Measurements from ENCODE around the gene ATP9A. TPM values are rescaled to one million over a fixed set of nuclear protein-coding genes. Genes with fewer than 3 reads are reported as not detected.
"Not testable (repeated sequence)": the region's sequence is repeated elsewhere in the genome, so short reads cannot be mapped to it uniquely, and the experiment has no call there.

Gene ATP9A
- total RNA-seq, 1 donor from 2014 or later = 25.2 TPM

DNA sequence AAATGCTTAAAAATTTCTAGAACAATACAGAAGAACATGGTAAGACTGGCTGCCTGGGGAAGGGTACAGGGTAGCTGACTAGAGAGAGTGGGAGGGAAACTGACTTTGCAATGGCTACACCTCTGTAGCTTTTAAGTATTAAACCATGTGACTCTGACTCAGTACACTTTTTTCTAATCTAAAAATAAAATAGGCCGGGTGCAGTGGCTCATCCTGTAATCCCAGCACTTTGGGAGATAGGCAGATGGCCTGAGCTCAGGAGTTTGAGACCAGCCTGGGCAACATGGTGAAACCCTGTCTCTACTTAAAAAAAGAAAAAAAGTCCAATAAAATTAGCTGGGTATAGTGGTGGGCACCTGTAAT is 18.5 kb downstream of the ATP9A start:
- Histone ChIP-seq H3K27me3 (ENCODE audit: low read depth) (no peaks in the 10 kb centered on the region), H3K9me3 (replicated peaks) (no peaks in the 10 kb centered on the region), H3K4me3 (no peak overlapping the region), H3K36me3 (no peaks in the 10 kb centered on the region), H3K27ac (replicated peaks) (no peak overlapping the region), H3K4me1 (peaks cover 29% of the 10 kb centered on the region)
- intact Hi-C loops (cut with micrococcal nuclease) = no loop called here
- DNase-seq = no peak
- TF ChIP-seq, protein P1, sequence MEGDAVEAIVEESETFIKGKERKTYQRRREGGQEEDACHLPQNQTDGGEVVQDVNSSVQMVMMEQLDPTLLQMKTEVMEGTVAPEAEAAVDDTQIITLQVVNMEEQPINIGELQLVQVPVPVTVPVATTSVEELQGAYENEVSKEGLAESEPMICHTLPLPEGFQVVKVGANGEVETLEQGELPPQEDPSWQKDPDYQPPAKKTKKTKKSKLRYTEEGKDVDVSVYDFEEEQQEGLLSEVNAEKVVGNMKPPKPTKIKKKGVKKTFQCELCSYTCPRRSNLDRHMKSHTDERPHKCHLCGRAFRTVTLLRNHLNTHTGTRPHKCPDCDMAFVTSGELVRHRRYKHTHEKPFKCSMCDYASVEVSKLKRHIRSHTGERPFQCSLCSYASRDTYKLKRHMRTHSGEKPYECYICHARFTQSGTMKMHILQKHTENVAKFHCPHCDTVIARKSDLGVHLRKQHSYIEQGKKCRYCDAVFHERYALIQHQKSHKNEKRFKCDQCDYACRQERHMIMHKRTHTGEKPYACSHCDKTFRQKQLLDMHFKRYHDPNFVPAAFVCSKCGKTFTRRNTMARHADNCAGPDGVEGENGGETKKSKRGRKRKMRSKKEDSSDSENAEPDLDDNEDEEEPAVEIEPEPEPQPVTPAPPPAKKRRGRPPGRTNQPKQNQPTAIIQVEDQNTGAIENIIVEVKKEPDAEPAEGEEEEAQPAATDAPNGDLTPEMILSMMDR (IDR thresholded peaks at IDR 0.05; ENCODE audit: borderline replicate concordance) = no peak

DNA sequence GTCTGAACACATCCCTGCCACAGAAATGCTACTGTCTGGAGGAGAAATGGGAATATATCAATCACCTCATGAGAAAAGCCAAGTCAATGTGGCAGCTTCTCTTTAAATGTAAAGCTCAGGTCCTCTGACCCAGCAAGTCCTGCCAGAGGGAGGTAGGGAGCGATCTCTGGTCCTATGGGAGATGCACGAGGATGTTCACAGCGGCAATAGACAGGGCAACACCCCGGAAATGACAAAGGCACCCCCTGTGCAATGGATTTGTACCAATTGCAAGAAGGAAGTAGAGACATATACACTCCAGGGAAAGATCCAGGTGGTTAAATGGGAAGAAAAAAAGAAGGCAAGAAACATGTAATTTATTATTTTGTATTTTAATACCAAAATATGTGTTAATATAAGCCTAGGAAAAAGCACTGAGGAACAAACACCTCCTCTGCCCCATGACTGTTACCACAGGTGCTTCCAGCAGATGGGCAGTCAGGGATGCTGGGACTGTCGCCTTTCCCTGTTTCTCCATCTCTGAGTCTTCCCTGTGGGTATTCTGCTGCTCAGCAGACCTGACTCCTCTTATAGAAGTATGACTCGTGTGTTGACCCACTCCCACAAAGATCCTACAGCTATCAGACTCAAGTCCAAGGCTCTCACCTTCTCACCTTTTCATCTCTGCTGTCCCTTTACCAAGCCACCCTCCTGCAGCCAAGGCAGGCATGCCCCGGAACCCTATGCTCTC is 20.8 kb downstream of the ATP9A start:
- no peak for DNase-seq
- Histone ChIP-seq H3K27ac (replicated peaks) (no peak overlapping the region), H3K27me3 (ENCODE audit: low read depth) (no peaks in the 10 kb centered on the region), H3K4me3 (no peak overlapping the region), H3K9me3 (replicated peaks) (no peaks in the 10 kb centered on the region), H3K36me3 (no peaks in the 10 kb centered on the region), H3K4me1 (peaks cover 34% of the 10 kb centered on the region)
- TF ChIP-seq, protein P1 (IDR thresholded peaks at IDR 0.05; ENCODE audit: borderline replicate concordance) = no peak
- intact Hi-C loops (cut with micrococcal nuclease) = no loop called here

DNA sequence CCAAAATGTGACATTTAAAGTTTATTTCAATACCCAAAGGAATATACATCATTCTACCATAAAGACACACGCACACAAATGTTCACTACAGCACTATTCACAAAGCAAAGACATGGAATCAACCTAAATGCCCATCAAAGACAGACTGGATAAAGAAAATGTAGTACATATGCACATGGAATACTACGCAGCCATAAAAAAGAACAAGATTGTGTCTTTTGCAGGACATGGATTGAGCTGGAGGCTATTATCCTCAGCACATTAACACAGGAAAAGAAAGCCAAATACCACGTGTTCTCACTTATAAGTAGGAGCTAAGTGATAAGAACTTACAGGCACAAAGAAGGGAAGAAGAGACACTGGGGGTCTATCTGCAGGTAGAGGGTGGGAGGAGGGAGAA is 22.4 kb downstream of the ATP9A start:
- TF ChIP-seq, protein P1 (IDR thresholded peaks at IDR 0.05; ENCODE audit: borderline replicate concordance) = no peak
- H3K4me1 ChIP-seq = peaks cover 30% of the 10 kb centered on the region
- no peak for DNase-seq
- no peak overlapping the region for H3K27ac ChIP-seq (replicated peaks)
- no peaks in the 10 kb centered on the region for H3K9me3 ChIP-seq (replicated peaks)
- H3K4me3 ChIP-seq = no peak overlapping the region
- intact Hi-C loops (cut with micrococcal nuclease) = no loop called here
- H3K27me3 ChIP-seq (ENCODE audit: low read depth) = no peaks in the 10 kb centered on the region
- no peaks in the 10 kb centered on the region for H3K36me3 ChIP-seq

DNA sequence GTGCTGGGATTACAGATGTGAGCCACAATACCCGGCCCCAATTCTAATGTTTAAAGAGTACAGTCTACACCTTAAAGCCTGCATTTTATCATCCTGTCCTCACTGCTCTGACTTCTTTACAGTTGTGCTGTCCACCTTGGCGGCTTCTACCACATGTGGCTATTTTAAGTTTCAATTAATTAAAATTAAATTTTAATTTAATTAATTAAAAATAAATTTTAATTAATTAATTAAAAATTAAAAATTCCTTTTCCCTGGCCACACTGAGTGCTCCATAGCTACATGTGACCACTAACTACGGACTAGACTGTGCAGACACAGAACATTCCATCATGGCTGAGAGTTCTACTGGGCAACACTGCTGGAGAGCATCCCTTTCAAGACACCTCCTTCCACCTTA is 27.4 kb downstream of the ATP9A start:
- Histone ChIP-seq H3K4me3 (no peak overlapping the region), H3K27ac (replicated peaks) (no peak overlapping the region), H3K4me1 (peaks cover 19% of the 10 kb centered on the region), H3K9me3 (replicated peaks) (no peaks in the 10 kb centered on the region), H3K27me3 (ENCODE audit: low read depth) (no peaks in the 10 kb centered on the region), H3K36me3 (no peaks in the 10 kb centered on the region)
- no peak for DNase-seq
- intact Hi-C loops (cut with micrococcal nuclease) = no loop called here
- TF ChIP-seq, protein P1 (IDR thresholded peaks at IDR 0.05; ENCODE audit: borderline replicate concordance) = no peak

DNA sequence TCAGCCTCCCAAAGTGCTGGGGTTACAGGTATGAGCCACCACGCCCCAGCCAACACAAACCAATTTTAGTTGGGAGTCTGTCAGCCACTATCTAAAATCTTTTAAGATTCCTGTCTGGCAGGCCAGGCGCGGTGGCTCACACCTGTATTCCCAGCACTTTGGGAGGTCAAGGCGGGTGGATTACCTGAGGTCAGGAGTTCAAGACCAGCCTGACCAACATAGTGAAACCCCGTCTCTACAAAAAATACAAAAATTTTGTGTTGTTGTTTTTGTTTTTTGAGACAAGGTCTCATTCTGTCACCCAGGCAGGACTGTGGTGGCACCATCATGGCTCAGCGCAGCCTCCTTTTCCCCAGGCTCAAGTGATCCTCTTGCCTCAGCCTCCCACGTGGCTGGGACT is 27.9 kb downstream of the ATP9A start:
- intact Hi-C loops (cut with micrococcal nuclease); H3K4me3 ChIP-seq: not testable (repeated sequence)

DNA sequence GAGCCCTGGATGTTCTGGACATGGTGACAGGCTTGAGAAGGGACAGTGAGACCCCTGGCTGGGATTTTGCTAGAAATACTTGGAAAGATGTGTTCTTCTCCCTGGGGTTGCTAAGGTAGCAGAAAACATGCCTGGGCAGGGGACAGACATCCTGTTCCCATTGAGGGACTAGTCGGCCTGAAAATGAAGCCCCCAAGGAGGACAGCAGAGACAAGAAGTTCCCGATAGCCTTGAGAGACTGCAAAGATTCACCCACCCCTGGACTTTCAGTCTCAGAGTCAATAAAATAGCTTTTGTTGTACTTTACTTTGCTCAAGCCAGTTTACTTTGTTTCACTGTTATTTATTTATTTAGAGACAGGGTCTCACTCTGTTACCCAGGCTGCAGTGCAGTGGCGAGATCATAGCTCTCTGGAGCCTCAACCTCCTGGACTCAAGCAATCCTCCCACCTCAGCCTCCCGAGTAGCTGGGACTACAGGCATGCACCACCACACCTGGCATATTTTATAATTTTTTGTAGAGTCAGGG is 28.4 kb downstream of the ATP9A start:
- no peak overlapping the region for H3K27ac ChIP-seq (replicated peaks)
- no peaks in the 10 kb centered on the region for H3K9me3 ChIP-seq (replicated peaks)
- H3K36me3 ChIP-seq = no peaks in the 10 kb centered on the region
- intact Hi-C loops (cut with micrococcal nuclease) = no loop called here
- no peaks in the 10 kb centered on the region for H3K27me3 ChIP-seq (ENCODE audit: low read depth)
- H3K4me3 ChIP-seq = no peak overlapping the region
- no peak for DNase-seq
- H3K4me1 ChIP-seq = peaks cover 29% of the 10 kb centered on the region
- TF ChIP-seq, protein P1 (IDR thresholded peaks at IDR 0.05; ENCODE audit: borderline replicate concordance) = no peak

More for the DNA sequence above, 27.9 kb downstream of the ATP9A start:
- not testable (repeated sequence) for DNase-seq; H3K36me3 ChIP-seq; H3K27ac ChIP-seq (replicated peaks); H3K27me3 ChIP-seq (ENCODE audit: low read depth); H3K9me3 ChIP-seq (replicated peaks)
- H3K4me1 ChIP-seq = peaks cover 24% of the 10 kb centered on the region
